ENCODE measurements around the gene OCRL. TPM values are rescaled to one million over a fixed set of nuclear protein-coding genes. Genes with fewer than 3 reads are reported as not detected.

OCRL gene
- total and polyA plus RNA-seq, 2 of the 4 experiments (the other 2 are of a cell fraction) = 19.4 to 20.6 TPM

DNA sequence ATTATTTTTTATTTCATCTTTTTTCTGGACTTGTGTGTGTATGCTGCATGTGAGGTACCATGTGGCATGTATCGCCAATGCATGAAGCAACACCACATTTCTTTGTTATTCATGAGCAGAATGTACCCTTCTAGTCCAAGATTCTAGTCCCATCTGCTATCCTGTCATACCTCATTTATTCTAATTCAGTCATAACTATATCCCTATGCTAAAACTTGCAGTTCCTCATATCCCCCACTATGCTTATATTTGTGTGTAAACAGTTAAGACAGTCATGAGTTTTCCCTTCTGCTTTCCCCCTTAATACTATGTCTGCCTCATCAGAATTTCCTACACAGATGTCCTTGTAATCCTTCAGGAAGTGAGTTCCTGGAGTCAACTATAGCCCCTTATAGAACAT is 19.7 kb downstream of the OCRL start:
- Histone ChIP-seq H4K5ac (ENCODE audit: low read depth, low read length) (no peak overlapping the region), H3K9me3 (ENCODE audit: control insufficient read depth, insufficient read depth, low read length) (no peaks in the 10 kb centered on the region), H3K4me3 (ENCODE audit: insufficient read depth, low read depth, low read length) (no peak overlapping the region), H4K8ac (ENCODE audit: low read depth in 2 of 2, low read length in 2 of 2) (no peak overlapping the region), H3K36me3 (ENCODE audit: control insufficient read depth, insufficient read depth, low read length) (peaks cover 15% of the 10 kb centered on the region), H4K20me1 (ENCODE audit: insufficient read depth, low read length) (no peaks in the 10 kb centered on the region), H4K91ac (ENCODE audit: insufficient read depth, low read depth, low read length) (no peak overlapping the region), H3K4me1 (ENCODE audit: control insufficient read depth, insufficient read depth, low read length) (no peaks in the 10 kb centered on the region), H2BK5ac (ENCODE audit: low read depth, low read length, poor library complexity, severe bottlenecking) (no peak overlapping the region), H2BK15ac (ENCODE audit: low read depth, low read length) (no peak overlapping the region), H3K4ac (ENCODE audit: low read depth, low read length) (no peak overlapping the region), H3K27ac (ENCODE audit: insufficient read depth, low read length) (no peak overlapping the region), H3K9me1 (ENCODE audit: insufficient read depth, low read length) (0 out of 2 replicates have a peak, but pooled peaks cover 3% of the 10 kb centered on the region), H3K79me1 (ENCODE audit: low read depth in 1 of 2, low read length in 2 of 2) (no peaks in the 10 kb centered on the region), H2BK20ac (ENCODE audit: low read depth, low read length) (no peak overlapping the region), H2AFZ (replicated peaks; ENCODE audit: low read length, poor library complexity) (no peak overlapping the region), H3K18ac (ENCODE audit: low read depth, low read length) (no peak overlapping the region), H2BK120ac (ENCODE audit: low read depth, low read length) (no peak overlapping the region), H3K56ac (ENCODE audit: extremely low read depth, insufficient read depth, low read length) (no peak overlapping the region), H3K23ac (ENCODE audit: low read depth, low read length) (no peak overlapping the region), H3K9ac (ENCODE audit: low read depth, low read length) (no peak overlapping the region), H3K4me2 (ENCODE audit: low read depth, low read length) (no peak overlapping the region), H2AK5ac (ENCODE audit: low read depth, low read length) (no peak overlapping the region), H3K14ac (replicated peaks; ENCODE audit: low read depth, low read length) (no peak overlapping the region), H3K27me3 (ENCODE audit: control insufficient read depth, insufficient read depth, low read length) (no peaks in the 10 kb centered on the region; the same call in 1 of the 2 replicates), H2AK9ac (replicated peaks; ENCODE audit: low read depth, low read length, poor library complexity) (no peak overlapping the region)
- TF ChIP-seq BHLHE40 (IDR thresholded peaks at IDR 0.05; ENCODE audit: low read depth, low read length) = no peak
- TF ChIP-seq NFE2L2 (IDR thresholded peaks at IDR 0.05; ENCODE audit: low read depth, low read length) = no peak
- TF ChIP-seq FOS (IDR thresholded peaks at IDR 0.05; ENCODE audit: low read depth, low read length) = no peak
- TF ChIP-seq CHD1 (IDR thresholded peaks at IDR 0.05; ENCODE audit: low read depth, low read length) = no peak
- intact Hi-C loops (cut with micrococcal nuclease) (no loop called here), in situ Hi-C loops (cut with MboI; ENCODE audit: low sequenced_read_pairs) (no loop called here), dilution Hi-C loops (cut with HindIII; ENCODE audit: low sequenced_read_pairs, unreplicated experiment) (no loop called here)
- no TSS peak for BruUV-seq (replicated peaks)
- no peak for DNase-seq
- ATAC-seq (ENCODE audit: low read depth) = no peak; the same call in 1 of the 2 replicates
- no CpG with 5 or more reads among the region's 1 CpG for WGBS, 2 experiments (ENCODE audit: extremely low coverage in 2 of 2, insufficient read length in 1 of 2)
- POLR2A ChIA-PET (ENCODE audit: unreplicated experiment) = no interaction called here
- CTCF ChIA-PET = no interaction called here

All from IMR-90 (cell line).